ENCODE results near the gene SHF.

GRCh38 chr15:45200799-45201556 is 13.2 kb upstream of the SHF start:
- TF ChIP-seq CTCF (IDR thresholded peaks at IDR 0.05) (no peak), EZH2 (IDR thresholded peaks at IDR 0.05; ENCODE audit: borderline replicate concordance, insufficient read depth, low read depth, low read length, poor library complexity, severe bottlenecking) (no peak)

Data from B cell (primary cell).